ENCODE measurements around the gene ORC6. TPM values are rescaled to one million over a fixed set of nuclear protein-coding genes. Genes with fewer than 3 reads are reported as not detected.
A peak's percentile ranks its signal among the peaks of the same experiment; 100 is the strongest.
"Not testable (repeated sequence)": the region's sequence is repeated elsewhere in the genome, so short reads cannot be mapped to it uniquely, and the experiment has no call there.

ORC6 gene
- total RNA-seq, 1 donor from 2014 or later, result 30.1 TPM

GRCh38 chr16:46651305-46651704, 38.2 kb upstream of the ORC6 start:
- H3K27ac Mint-ChIP-seq (ENCODE audit: unreplicated experiment), result no peak overlapping the region
- peaks cover 15% of the 10 kb centered on the region for H3K9me3 Mint-ChIP-seq (ENCODE audit: unreplicated experiment)
- peaks cover 6% of the 10 kb centered on the region for H3K4me1 Mint-ChIP-seq (ENCODE audit: low read depth, unreplicated experiment)
- no peak overlapping the region for H3K4me3 Mint-ChIP-seq (ENCODE audit: unreplicated experiment)
- H3K36me3 Mint-ChIP-seq (ENCODE audit: unreplicated experiment), result peaks cover 14% of the 10 kb centered on the region
- peaks cover 6% of the 10 kb centered on the region for H3K27me3 Mint-ChIP-seq (ENCODE audit: unreplicated experiment)
- TF ChIP-seq CTCF (IDR thresholded peaks at IDR 0.05; ENCODE audit: partially characterized antibody, unreplicated experiment), result no peak
- no peak for DNase-seq

- no peak for DNase-seq
- Mint-ChIP-seq H3K27me3 (ENCODE audit: unreplicated experiment) (peaks cover 2% of the 10 kb centered on the region), H3K4me1 (ENCODE audit: low read depth, unreplicated experiment) (peaks cover 2% of the 10 kb centered on the region)
These were observed 30.5 kb upstream of the ORC6 start for GRCh38 chr16:46658925-46659324.

GRCh38 chr16:46662123-46662522, 27.3 kb upstream of the ORC6 start:
- no peak for TF ChIP-seq CTCF (IDR thresholded peaks at IDR 0.05; ENCODE audit: partially characterized antibody, unreplicated experiment)
- no peak for DNase-seq
- H3K4me1 Mint-ChIP-seq (ENCODE audit: low read depth, unreplicated experiment), result no peaks in the 10 kb centered on the region
- no peak overlapping the region for H3K27ac Mint-ChIP-seq (ENCODE audit: unreplicated experiment)
- H3K9me3 Mint-ChIP-seq (ENCODE audit: unreplicated experiment), result peaks cover 2% of the 10 kb centered on the region
- H3K4me3 Mint-ChIP-seq (ENCODE audit: unreplicated experiment), result no peak overlapping the region
- no peaks in the 10 kb centered on the region for H3K27me3 Mint-ChIP-seq (ENCODE audit: unreplicated experiment)
- no peaks in the 10 kb centered on the region for H3K36me3 Mint-ChIP-seq (ENCODE audit: unreplicated experiment)

More at GRCh38 chr16:46658925-46659324, 30.5 kb upstream of the ORC6 start:
- Mint-ChIP-seq H3K36me3 (ENCODE audit: unreplicated experiment) (peaks cover 15% of the 10 kb centered on the region), H3K27ac (ENCODE audit: unreplicated experiment) (no peak overlapping the region), H3K9me3 (ENCODE audit: unreplicated experiment) (peaks cover 11% of the 10 kb centered on the region), H3K4me3 (ENCODE audit: unreplicated experiment) (no peak overlapping the region)
- no peak for TF ChIP-seq CTCF (IDR thresholded peaks at IDR 0.05; ENCODE audit: partially characterized antibody, unreplicated experiment)

GRCh38 chr16:46673320-46674013, 16.0 kb upstream of the ORC6 start:
- Mint-ChIP-seq H3K4me3 (ENCODE audit: unreplicated experiment) (no peak overlapping the region), H3K36me3 (ENCODE audit: unreplicated experiment) (no peaks in the 10 kb centered on the region), H3K9me3 (ENCODE audit: unreplicated experiment) (no peaks in the 10 kb centered on the region), H3K27me3 (ENCODE audit: unreplicated experiment) (no peaks in the 10 kb centered on the region), H3K27ac (ENCODE audit: unreplicated experiment) (no peak overlapping the region), H3K4me1 (ENCODE audit: low read depth, unreplicated experiment) (no peaks in the 10 kb centered on the region)
- TF ChIP-seq CTCF (IDR thresholded peaks at IDR 0.05; ENCODE audit: partially characterized antibody, unreplicated experiment), result peak; percentile 86
- DNase-seq, result peak; percentile 60

- H3K27ac Mint-ChIP-seq (ENCODE audit: unreplicated experiment); H3K36me3 Mint-ChIP-seq (ENCODE audit: unreplicated experiment); DNase-seq; H3K4me3 Mint-ChIP-seq (ENCODE audit: unreplicated experiment); H3K4me1 Mint-ChIP-seq (ENCODE audit: low read depth, unreplicated experiment); H3K27me3 Mint-ChIP-seq (ENCODE audit: unreplicated experiment); H3K9me3 Mint-ChIP-seq (ENCODE audit: unreplicated experiment): not testable (repeated sequence)
These were observed 11.5 kb upstream of the ORC6 start for GRCh38 chr16:46677943-46678342.

GRCh38 chr16:46681867-46682266, 7.6 kb upstream of the ORC6 start:
- DNase-seq; H3K36me3 Mint-ChIP-seq (ENCODE audit: unreplicated experiment); H3K9me3 Mint-ChIP-seq (ENCODE audit: unreplicated experiment); H3K4me3 Mint-ChIP-seq (ENCODE audit: unreplicated experiment); H3K27me3 Mint-ChIP-seq (ENCODE audit: unreplicated experiment); H3K27ac Mint-ChIP-seq (ENCODE audit: unreplicated experiment): not testable (repeated sequence)
- H3K4me1 Mint-ChIP-seq (ENCODE audit: low read depth, unreplicated experiment), result peaks cover 22% of the 10 kb centered on the region
